Activated CD4-positive, alpha-beta T cell treated with anti-CD3 and anti-CD28 coated beads, Interleukin-2, amount 50 U/mL, for 4 hours (primary cell): ENCODE data around the gene TNS1.

Experiments used
- DNase-seq, 2 experiments: peaks; one replicate each; pipeline ENCODE4 v3.0.0-alpha.2; 2020

The TNS1 gene

GRCh38 chr2:217861334-217861877, 141.4 kb downstream of the TNS1 start:
- DNase-seq, result no peak

- no peak for DNase-seq
Observed at GRCh38 chr2:217859926-217860325, 142.9 kb downstream of the TNS1 start.

- no peak for DNase-seq
Observed at GRCh38 chr2:217858519-217859491, 144.0 kb downstream of the TNS1 start.

GRCh38 chr2:217857624-217858506, 144.9 kb downstream of the TNS1 start:
- DNase-seq, result no peak

GRCh38 chr2:217856871-217857270, 145.9 kb downstream of the TNS1 start:
- no peak for DNase-seq

- DNase-seq, result no peak
Observed at GRCh38 chr2:217856159-217856558, 146.6 kb downstream of the TNS1 start.

- no peak for DNase-seq
Observed at GRCh38 chr2:217854684-217855420, 147.9 kb downstream of the TNS1 start.

- DNase-seq, result no peak
Observed at GRCh38 chr2:217853961-217854360, 148.8 kb downstream of the TNS1 start.

GRCh38 chr2:217853301-217853881, 149.4 kb downstream of the TNS1 start:
- DNase-seq, result no peak

GRCh38 chr2:217852555-217853211, 150.1 kb downstream of the TNS1 start:
- DNase-seq, result no peak

- no peak for DNase-seq
Observed at GRCh38 chr2:217851191-217852020, 151.4 kb downstream of the TNS1 start.

GRCh38 chr2:217849154-217849975, 153.4 kb downstream of the TNS1 start:
- DNase-seq, result no peak

- no peak for DNase-seq
Observed at GRCh38 chr2:217848351-217848957, 154.3 kb downstream of the TNS1 start.

- DNase-seq, result no peak
Observed at GRCh38 chr2:217847552-217848350, 155.0 kb downstream of the TNS1 start.

- DNase-seq, result no peak
Observed at GRCh38 chr2:217847115-217847514, 155.7 kb downstream of the TNS1 start.

GRCh38 chr2:217846321-217846743, 156.5 kb downstream of the TNS1 start:
- DNase-seq, result no peak

GRCh38 chr2:217845301-217845700, 157.5 kb downstream of the TNS1 start:
- no peak for DNase-seq

GRCh38 chr2:217844696-217845095, 158.1 kb downstream of the TNS1 start:
- DNase-seq, result no peak
